Measurements from ENCODE around the gene TMEM53. TPM values are rescaled to one million over a fixed set of nuclear protein-coding genes. Genes with fewer than 3 reads are reported as not detected.

Gene TMEM53
- total RNA-seq, 2 donors from 2014 or later, result 10.2 to 10.8 TPM

DNA sequence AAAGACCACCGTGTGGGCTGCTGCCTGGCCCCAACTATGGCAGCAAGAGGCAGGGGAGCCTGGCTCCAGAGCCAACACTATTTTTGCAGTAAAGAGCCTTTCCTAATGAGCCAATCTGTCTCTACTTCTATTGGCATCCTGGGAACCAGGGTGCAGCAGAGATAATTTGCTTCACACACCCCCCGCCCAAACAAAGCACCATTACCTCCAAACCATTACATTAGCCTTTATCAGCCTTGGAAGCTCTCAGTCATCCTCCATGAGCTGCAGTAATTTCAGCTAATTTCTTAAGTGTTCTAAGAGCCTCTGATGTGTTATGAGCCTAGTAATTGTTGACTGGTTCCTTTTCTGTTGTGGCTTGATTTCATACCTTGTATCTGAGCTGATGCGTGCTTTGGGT lies 21.8 kb upstream of the TMEM53 start:
- no peak overlapping the region for H3K27ac Mint-ChIP-seq
- peaks cover 9% of the 10 kb centered on the region for H3K4me1 Mint-ChIP-seq
- Histone ChIP-seq H3K9ac (ENCODE audit: extremely low read depth, low read length, poor library complexity, severe bottlenecking) (no peak overlapping the region), H3K4me3 (ENCODE audit: low read length) (no peak overlapping the region), H3K9me3 (ENCODE audit: control insufficient read depth, low read length) (no peaks in the 10 kb centered on the region), H3K27ac (ENCODE audit: low read depth, low read length) (no peak overlapping the region), H3K4me1 (ENCODE audit: control insufficient read depth, insufficient read depth, low read length) (peaks cover 2% of the 10 kb centered on the region), H3K27me3 (ENCODE audit: control insufficient read depth, insufficient read depth, low read length, poor library complexity, severe bottlenecking) (no peaks in the 10 kb centered on the region), H3K36me3 (ENCODE audit: control insufficient read depth, insufficient read depth, low read length) (no peaks in the 10 kb centered on the region)
- peaks cover 3% of the 10 kb centered on the region for H3K27me3 Mint-ChIP-seq (ENCODE audit: insufficient read depth)
- no peak overlapping the region for H3K4me3 Mint-ChIP-seq
- H3K36me3 Mint-ChIP-seq (ENCODE audit: low read depth), result no peaks in the 10 kb centered on the region
- TF ChIP-seq, protein P1, sequence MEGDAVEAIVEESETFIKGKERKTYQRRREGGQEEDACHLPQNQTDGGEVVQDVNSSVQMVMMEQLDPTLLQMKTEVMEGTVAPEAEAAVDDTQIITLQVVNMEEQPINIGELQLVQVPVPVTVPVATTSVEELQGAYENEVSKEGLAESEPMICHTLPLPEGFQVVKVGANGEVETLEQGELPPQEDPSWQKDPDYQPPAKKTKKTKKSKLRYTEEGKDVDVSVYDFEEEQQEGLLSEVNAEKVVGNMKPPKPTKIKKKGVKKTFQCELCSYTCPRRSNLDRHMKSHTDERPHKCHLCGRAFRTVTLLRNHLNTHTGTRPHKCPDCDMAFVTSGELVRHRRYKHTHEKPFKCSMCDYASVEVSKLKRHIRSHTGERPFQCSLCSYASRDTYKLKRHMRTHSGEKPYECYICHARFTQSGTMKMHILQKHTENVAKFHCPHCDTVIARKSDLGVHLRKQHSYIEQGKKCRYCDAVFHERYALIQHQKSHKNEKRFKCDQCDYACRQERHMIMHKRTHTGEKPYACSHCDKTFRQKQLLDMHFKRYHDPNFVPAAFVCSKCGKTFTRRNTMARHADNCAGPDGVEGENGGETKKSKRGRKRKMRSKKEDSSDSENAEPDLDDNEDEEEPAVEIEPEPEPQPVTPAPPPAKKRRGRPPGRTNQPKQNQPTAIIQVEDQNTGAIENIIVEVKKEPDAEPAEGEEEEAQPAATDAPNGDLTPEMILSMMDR (conservative IDR thresholded peaks at IDR 0.05), result no peak
- WGBS, 2 experiments (ENCODE audit: insufficient coverage in 1 of 2, insufficient read length in 1 of 2), result 95 to 100% methylated on average over 2 of the region's 3 CpGs
- no peaks in the 10 kb centered on the region for H3K9me3 Mint-ChIP-seq
- DNase-seq, result no peak

DNA sequence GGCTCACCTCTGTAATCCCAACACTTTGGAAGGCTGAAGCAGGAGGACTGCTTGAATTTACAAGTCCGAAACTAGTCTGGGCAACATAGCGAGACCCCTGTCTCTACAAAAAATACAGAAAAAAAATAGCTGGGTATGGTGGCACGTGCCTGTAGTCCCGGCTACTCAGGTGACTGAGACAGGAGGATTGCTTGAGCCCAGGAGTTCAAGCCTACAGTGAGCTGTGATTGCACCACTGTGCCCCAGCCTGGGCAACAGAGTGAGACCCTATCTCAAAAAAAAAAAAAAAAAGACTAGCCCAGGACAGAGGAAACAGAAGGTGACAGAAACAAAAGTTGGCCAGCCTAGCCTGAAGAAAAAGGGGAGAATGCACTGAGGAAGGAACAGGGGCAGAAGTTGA lies 21.4 kb upstream of the TMEM53 start:
- no peak overlapping the region for H3K27ac ChIP-seq (ENCODE audit: low read depth, low read length)

DNA sequence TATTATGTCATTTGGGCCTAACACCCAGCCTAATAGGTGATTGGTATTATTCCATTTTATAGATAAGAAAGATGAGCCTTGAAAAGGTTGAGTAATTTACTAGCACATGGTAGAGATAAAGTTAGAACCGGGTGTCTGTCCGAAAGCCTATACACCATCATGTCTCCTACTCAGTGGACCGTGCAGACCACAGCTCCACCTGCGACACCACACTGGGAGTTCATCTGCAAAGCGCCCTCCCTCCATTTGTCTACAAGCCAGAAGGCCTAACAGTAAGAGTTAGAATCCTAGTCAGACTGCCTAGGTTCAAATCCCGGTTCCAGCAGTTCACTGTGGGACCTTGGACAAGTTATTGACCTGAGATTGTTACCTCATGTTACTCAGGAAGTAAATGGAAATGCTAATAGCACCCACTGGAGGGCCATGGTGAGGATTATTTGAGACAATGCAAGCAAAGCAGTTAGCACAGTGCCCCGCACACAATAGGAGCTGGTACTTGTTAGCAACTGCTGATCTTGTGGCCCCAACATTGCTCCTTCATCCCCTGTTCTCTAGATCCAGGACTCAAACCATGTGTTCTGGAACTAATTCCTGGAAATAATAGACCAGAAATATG lies 20.7 kb upstream of the TMEM53 start:
- Histone ChIP-seq H3K27ac (ENCODE audit: low read depth, low read length) (no peak overlapping the region), H3K9me3 (ENCODE audit: control insufficient read depth, low read length) (no peaks in the 10 kb centered on the region), H3K4me3 (ENCODE audit: low read length) (no peak overlapping the region), H3K27me3 (ENCODE audit: control insufficient read depth, insufficient read depth, low read length, poor library complexity, severe bottlenecking) (no peaks in the 10 kb centered on the region), H3K4me1 (ENCODE audit: control insufficient read depth, insufficient read depth, low read length) (peaks cover 2% of the 10 kb centered on the region), H3K9ac (ENCODE audit: extremely low read depth, low read length, poor library complexity, severe bottlenecking) (no peak overlapping the region), H3K36me3 (ENCODE audit: control insufficient read depth, insufficient read depth, low read length) (no peaks in the 10 kb centered on the region)
- TF ChIP-seq, protein P1 (conservative IDR thresholded peaks at IDR 0.05), result peak; percentile 34
- H3K36me3 Mint-ChIP-seq (ENCODE audit: low read depth), result no peaks in the 10 kb centered on the region
- DNase-seq, result no peak
- no peak overlapping the region for H3K27ac Mint-ChIP-seq
- H3K4me3 Mint-ChIP-seq, result no peak overlapping the region
- peaks cover 3% of the 10 kb centered on the region for H3K27me3 Mint-ChIP-seq (ENCODE audit: insufficient read depth)
- WGBS, 2 experiments (ENCODE audit: insufficient coverage in 1 of 2, insufficient read length in 1 of 2), result 95 to 97% methylated on average over 3 to 7 of the region's 7 CpGs
- peaks cover 6% of the 10 kb centered on the region for H3K4me1 Mint-ChIP-seq
- no peaks in the 10 kb centered on the region for H3K9me3 Mint-ChIP-seq

More for the DNA sequence above, 21.4 kb upstream of the TMEM53 start:
- TF ChIP-seq, protein P1 (conservative IDR thresholded peaks at IDR 0.05), result no peak
- Mint-ChIP-seq H3K27me3 (ENCODE audit: insufficient read depth) (peaks cover 3% of the 10 kb centered on the region), H3K36me3 (ENCODE audit: low read depth) (no peaks in the 10 kb centered on the region), H3K9me3 (no peaks in the 10 kb centered on the region), H3K27ac (no peak overlapping the region), H3K4me1 (peaks cover 6% of the 10 kb centered on the region), H3K4me3 (no peak overlapping the region)
- H3K4me1 ChIP-seq (ENCODE audit: control insufficient read depth, insufficient read depth, low read length), result peaks cover 2% of the 10 kb centered on the region
- no peak overlapping the region for H3K4me3 ChIP-seq (ENCODE audit: low read length)
- no peak for DNase-seq
- no peaks in the 10 kb centered on the region for H3K36me3 ChIP-seq (ENCODE audit: control insufficient read depth, insufficient read depth, low read length)
- no peak overlapping the region for H3K9ac ChIP-seq (ENCODE audit: extremely low read depth, low read length, poor library complexity, severe bottlenecking)
- H3K27me3 ChIP-seq (ENCODE audit: control insufficient read depth, insufficient read depth, low read length, poor library complexity, severe bottlenecking), result no peaks in the 10 kb centered on the region
- H3K9me3 ChIP-seq (ENCODE audit: control insufficient read depth, low read length), result no peaks in the 10 kb centered on the region
- 87 to 96% methylated on average over 3 to 4 of the region's 4 CpGs for WGBS, 2 experiments (ENCODE audit: insufficient coverage in 1 of 2, insufficient read length in 1 of 2)
